Glutamatergic neuron (in vitro differentiated cells): ENCODE results near the gene FBXO31. TPM values are rescaled to one million over a fixed set of nuclear protein-coding genes. Genes with fewer than 3 reads are reported as not detected.

Source experiments
- DNase-seq: peaks from one replicate; pipeline ENCODE4 v3.0.0; 2022
- H3K27ac Mint-ChIP-seq: one replicate; pipeline ENCODE4 v1.8.0; 2020; ENCODE audit warnings: mild to moderate bottlenecking, mixed read lengths, inconsistent platforms; ENCODE audit not compliant: unreplicated experiment
- H3K27me3 Mint-ChIP-seq: one replicate; pipeline ENCODE4 v1.8.0; 2020; ENCODE audit warnings: mild to moderate bottlenecking, moderate library complexity, mixed read lengths, inconsistent platforms; ENCODE audit not compliant: unreplicated experiment
- H3K36me3 Mint-ChIP-seq: one replicate; pipeline ENCODE4 v1.8.0; 2020; ENCODE audit warnings: mild to moderate bottlenecking, mixed read lengths, inconsistent platforms; ENCODE audit not compliant: unreplicated experiment
- H3K4me1 Mint-ChIP-seq: one replicate; pipeline ENCODE4 v1.8.0; 2020; ENCODE audit warnings: mild to moderate bottlenecking, low read depth, mixed read lengths, inconsistent platforms; ENCODE audit not compliant: unreplicated experiment
- H3K4me3 Mint-ChIP-seq: one replicate; pipeline ENCODE4 v1.8.0; 2020; ENCODE audit warnings: mild to moderate bottlenecking, mixed read lengths, inconsistent platforms; ENCODE audit not compliant: unreplicated experiment
- H3K9me3 Mint-ChIP-seq: one replicate; pipeline ENCODE4 v1.8.0; 2020; ENCODE audit warnings: mild to moderate bottlenecking, moderate library complexity, mixed read lengths, inconsistent platforms; ENCODE audit not compliant: unreplicated experiment
- CTCF ChIP-seq: fragments of 200-600 bp; sonication (generic); IDR thresholded peaks from one replicate; pipeline ENCODE4 v1.5.0; 2021; ENCODE audit not compliant: partially characterized antibody, unreplicated experiment
- total RNA-seq: library from RNA; stranded (reverse); fragmentation: NEBNext Ultra II Directional; extraction: Animal tissue kit (Norgen Biotek cat#: 25700); gene quantifications from one replicate; pipeline ENCODE4 v1.2.1, GENCODE V29; 2021; ENCODE audit not compliant: unreplicated experiment

FBXO31 gene
- total RNA-seq, 1 donor from 2014 or later, result 66.7 TPM

DNA sequence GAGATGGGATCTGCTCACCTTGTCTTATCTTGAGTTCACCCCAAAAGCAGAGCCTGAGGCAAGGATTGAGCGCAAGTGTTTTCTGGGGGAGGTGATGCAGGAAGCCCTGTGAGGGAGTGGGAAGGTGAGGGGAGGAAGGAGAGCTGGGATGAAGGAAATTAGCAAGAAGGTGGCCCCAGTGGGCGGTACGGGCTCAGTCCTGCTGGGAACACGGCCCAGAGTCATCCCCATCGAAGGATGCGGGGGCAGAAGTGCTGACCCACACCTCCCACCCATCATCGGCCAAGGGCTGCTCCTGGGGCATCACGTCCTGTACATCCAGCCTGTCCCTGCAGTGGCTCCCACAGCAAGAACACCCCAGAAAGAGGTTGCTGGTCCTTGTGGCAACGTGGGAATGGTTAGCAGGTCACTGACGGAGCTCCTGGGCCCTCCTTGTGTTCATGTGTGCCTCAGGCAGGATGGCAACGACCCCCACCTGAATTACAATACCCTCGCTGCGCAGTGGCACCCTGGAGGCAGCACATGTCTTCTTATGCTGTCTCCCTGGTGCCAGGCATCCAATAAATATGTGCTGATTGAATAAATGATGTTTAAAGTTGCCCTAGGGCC, 84.6 kb downstream of the FBXO31 start:
- DNase-seq, result no peak
- H3K27me3 Mint-ChIP-seq, result peaks cover 2% of the 10 kb centered on the region
- H3K36me3 Mint-ChIP-seq, result no peaks in the 10 kb centered on the region
- no peak for TF ChIP-seq CTCF
- H3K9me3 Mint-ChIP-seq, result peaks cover 4% of the 10 kb centered on the region
- peaks cover 2% of the 10 kb centered on the region for H3K4me1 Mint-ChIP-seq
- H3K4me3 Mint-ChIP-seq, result no peak overlapping the region
- H3K27ac Mint-ChIP-seq, result no peak overlapping the region

- Mint-ChIP-seq H3K9me3 (peaks cover 4% of the 10 kb centered on the region), H3K27me3 (peaks cover 2% of the 10 kb centered on the region), H3K4me3 (no peak overlapping the region), H3K36me3 (no peaks in the 10 kb centered on the region), H3K4me1 (peaks cover 2% of the 10 kb centered on the region), H3K27ac (no peak overlapping the region)
- peak; percentile 70 for TF ChIP-seq CTCF
- DNase-seq, result peak; percentile 77
These were observed 85.5 kb downstream of the FBXO31 start for GRCh38 chr16:87297918-87298631.

- Mint-ChIP-seq H3K4me3 (no peak overlapping the region), H3K36me3 (peaks cover 3% of the 10 kb centered on the region), H3K27ac (no peak overlapping the region), H3K9me3 (peaks cover 4% of the 10 kb centered on the region), H3K4me1 (no peaks in the 10 kb centered on the region), H3K27me3 (peaks cover 2% of the 10 kb centered on the region)
- no peak for TF ChIP-seq CTCF
- no peak for DNase-seq
These were observed 86.2 kb downstream of the FBXO31 start for GRCh38 chr16:87297407-87297806.

DNA sequence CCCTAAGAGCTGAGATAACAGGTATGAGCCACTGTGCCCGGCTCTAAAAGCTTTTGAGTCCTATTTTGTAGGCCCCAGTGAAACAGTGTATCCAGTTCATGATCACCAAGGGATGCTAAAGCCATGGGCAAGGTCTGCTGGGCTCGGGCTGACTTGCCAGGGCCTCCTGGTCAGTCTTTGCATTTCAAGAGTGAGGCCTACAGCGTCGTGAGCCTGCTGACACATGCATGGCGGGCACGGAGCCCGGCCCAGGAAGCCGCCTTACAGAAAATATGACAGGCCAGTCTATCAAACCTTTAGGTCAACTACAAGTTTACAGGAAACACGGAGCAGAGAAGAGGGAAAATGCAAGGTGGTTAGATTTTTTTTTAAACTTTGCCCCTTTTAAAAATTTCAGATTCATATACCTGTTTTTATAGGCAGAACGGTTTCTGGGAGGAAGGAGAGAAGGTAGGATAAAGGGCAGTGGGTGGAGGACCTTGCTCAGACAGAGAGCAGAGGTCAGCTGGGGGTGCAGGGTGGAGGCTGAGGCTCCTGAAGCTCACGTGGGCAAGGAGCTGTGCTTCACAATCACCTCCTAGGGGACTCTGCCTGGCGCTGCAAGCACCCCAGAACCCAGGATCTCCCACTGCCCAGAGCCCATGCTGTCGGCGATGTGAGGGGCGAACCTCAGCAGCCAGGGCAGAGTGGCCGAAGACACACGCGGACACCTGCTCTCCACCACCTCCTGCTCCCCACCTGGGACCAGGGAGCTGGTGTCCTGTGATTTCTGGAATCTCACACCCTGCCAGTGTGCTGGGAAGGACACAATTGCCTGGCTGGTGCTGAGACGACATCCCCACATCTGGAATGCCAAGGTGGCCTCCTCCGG, 87.7 kb downstream of the FBXO31 start:
- no peak overlapping the region for H3K27ac Mint-ChIP-seq
- no peak for TF ChIP-seq CTCF

More for the DNA sequence above, 87.7 kb downstream of the FBXO31 start:
- no peak for DNase-seq
- Mint-ChIP-seq H3K27me3 (peaks cover 2% of the 10 kb centered on the region), H3K9me3 (peaks cover 4% of the 10 kb centered on the region), H3K4me3 (no peak overlapping the region), H3K4me1 (no peaks in the 10 kb centered on the region), H3K36me3 (peaks cover 7% of the 10 kb centered on the region)
